ENCODE data around the gene GFOD1.

Gene GFOD1

GRCh38 chr6:13425270-13425873 is 62.0 kb downstream of the GFOD1 start:
- DNase-seq (ENCODE audit: low spot score), result no peak

- DNase-seq (ENCODE audit: low spot score), result no peak
Measured at GRCh38 chr6:13423252-13423651, 64.1 kb downstream of the GFOD1 start.

- no peak for DNase-seq (ENCODE audit: low spot score)
Measured at GRCh38 chr6:13422681-13423221, 64.6 kb downstream of the GFOD1 start.

- DNase-seq (ENCODE audit: low spot score), result no peak
Measured at GRCh38 chr6:13421425-13422059, 65.9 kb downstream of the GFOD1 start.

GRCh38 chr6:13420269-13420668 is 67.1 kb downstream of the GFOD1 start:
- DNase-seq (ENCODE audit: low spot score), result no peak

GRCh38 chr6:13419422-13420195 is 67.8 kb downstream of the GFOD1 start:
- no peak for DNase-seq (ENCODE audit: low spot score)

GRCh38 chr6:13418844-13419243 is 68.6 kb downstream of the GFOD1 start:
- no peak for DNase-seq (ENCODE audit: low spot score)

- no peak for DNase-seq (ENCODE audit: low spot score)
Measured at GRCh38 chr6:13417954-13418353, 69.4 kb downstream of the GFOD1 start.

- DNase-seq (ENCODE audit: low spot score), result no peak
Measured at GRCh38 chr6:13417431-13417830, 70.0 kb downstream of the GFOD1 start.

- no peak for DNase-seq (ENCODE audit: low spot score)
Measured at GRCh38 chr6:13415283-13415682, 72.1 kb downstream of the GFOD1 start.

- no peak for DNase-seq (ENCODE audit: low spot score)
Measured at GRCh38 chr6:13413900-13414555, 73.4 kb downstream of the GFOD1 start.

GRCh38 chr6:13413466-13413862 is 73.9 kb downstream of the GFOD1 start:
- DNase-seq (ENCODE audit: low spot score), result no peak

- no peak for DNase-seq (ENCODE audit: low spot score)
Measured at GRCh38 chr6:13412639-13413465, 74.5 kb downstream of the GFOD1 start.

- DNase-seq (ENCODE audit: low spot score), result no peak
Measured at GRCh38 chr6:13412211-13412610, 75.2 kb downstream of the GFOD1 start.

GRCh38 chr6:13411484-13411883 is 75.9 kb downstream of the GFOD1 start:
- DNase-seq (ENCODE audit: low spot score), result no peak

- DNase-seq (ENCODE audit: low spot score), result no peak
Measured at GRCh38 chr6:13409991-13410390, 77.4 kb downstream of the GFOD1 start.

- no peak for DNase-seq (ENCODE audit: low spot score)
Measured at GRCh38 chr6:13407709-13408695, 79.4 kb downstream of the GFOD1 start.

GRCh38 chr6:13407368-13407708 is 80.1 kb downstream of the GFOD1 start:
- no peak for DNase-seq (ENCODE audit: low spot score)

- no peak for DNase-seq (ENCODE audit: low spot score)
Measured at GRCh38 chr6:13406781-13407180, 80.6 kb downstream of the GFOD1 start.

- no peak for DNase-seq (ENCODE audit: low spot score)
Measured at GRCh38 chr6:13405961-13406477, 81.4 kb downstream of the GFOD1 start.

All from germinal center (tissue), 1 donor.